Measurements from ENCODE around the gene UBE3B.

UBE3B gene

GRCh38 chr12:109558374-109559199, 81.2 kb downstream of the UBE3B start:
- H2AK5ac ChIP-seq (ENCODE audit: low read length, severe bottlenecking), result no peak overlapping the region
- no peak overlapping the region for H2BK120ac ChIP-seq (ENCODE audit: low read depth, low read length)
- peaks cover 16% of the 10 kb centered on the region for H3K4me1 ChIP-seq (ENCODE audit: control insufficient read depth, insufficient read depth, low read depth, low read length)
- peaks cover 7 to 22% of the 10 kb centered on the region in 2 experiments for H3K27me3 ChIP-seq (ENCODE audit: control insufficient read depth in 1 of 2, insufficient read depth in 1 of 2, low read length in 2 of 2)
- no peak overlapping the region for H2BK12ac ChIP-seq (ENCODE audit: low read length in 2 of 2)
- no peak overlapping the region for H3K9ac ChIP-seq (ENCODE audit: low read length)
- H3K23ac ChIP-seq (ENCODE audit: low read length in 2 of 2), result no peak overlapping the region
- no peak overlapping the region for H2AFZ ChIP-seq (ENCODE audit: low read depth, low read length)
- 95% methylated on average over 25 of the region's 25 CpGs for WGBS
- no peak overlapping the region for H4K8ac ChIP-seq (ENCODE audit: low read length)
- no peak overlapping the region for H4K91ac ChIP-seq (ENCODE audit: low read length)
- no peak overlapping the region for H3K18ac ChIP-seq (ENCODE audit: low read depth in 1 of 2, low read length in 2 of 2)
- no peaks in the 10 kb centered on the region for H3K79me1 ChIP-seq (replicated peaks; ENCODE audit: low read length, poor library complexity, severe bottlenecking)
- H3K4me2 ChIP-seq (ENCODE audit: low read length, poor library complexity, severe bottlenecking), result no peak overlapping the region
- no peak overlapping the region for H2BK15ac ChIP-seq (ENCODE audit: low read depth, poor library complexity, severe bottlenecking)
- H3K4me3 ChIP-seq (ENCODE audit: insufficient read depth in 1 of 2, low read depth in 1 of 2, low read length in 2 of 2), result no peak overlapping the region
- H3K4ac ChIP-seq (ENCODE audit: low read depth in 1 of 2, low read length in 2 of 2), result no peak overlapping the region
- H3K36me3 ChIP-seq (ENCODE audit: control insufficient read depth in 1 of 2, insufficient read depth in 2 of 2, low read depth in 1 of 2, low read length in 2 of 2), result peaks cover 20 to 27% of the 10 kb centered on the region in 2 experiments
- H3K27ac ChIP-seq (ENCODE audit: low read length, poor library complexity, severe bottlenecking), result no peak overlapping the region
- H2BK5ac ChIP-seq (ENCODE audit: low read depth, low read length, poor library complexity, severe bottlenecking), result no peak overlapping the region
- no peak overlapping the region for H3K14ac ChIP-seq (ENCODE audit: low read length in 2 of 2)
- H3K9me3 ChIP-seq (ENCODE audit: control insufficient read depth, low read length), result no peaks in the 10 kb centered on the region
- no peak for DNase-seq

GRCh38 chr12:109559200-109559505, 81.7 kb downstream of the UBE3B start:
- H3K4me1 ChIP-seq (ENCODE audit: control insufficient read depth, insufficient read depth, low read depth, low read length), result peaks cover 16% of the 10 kb centered on the region
- H2AFZ ChIP-seq (ENCODE audit: low read depth, low read length), result no peak overlapping the region
- H3K4ac ChIP-seq (ENCODE audit: low read depth in 1 of 2, low read length in 2 of 2), result no peak overlapping the region
- no peak overlapping the region for H3K27ac ChIP-seq (ENCODE audit: low read length, poor library complexity, severe bottlenecking)
- H3K4me3 ChIP-seq (ENCODE audit: insufficient read depth in 1 of 2, low read depth in 1 of 2, low read length in 2 of 2), result no peak overlapping the region
- no peak overlapping the region for H3K4me2 ChIP-seq (ENCODE audit: low read length, poor library complexity, severe bottlenecking)
- no peak overlapping the region for H2BK5ac ChIP-seq (ENCODE audit: low read depth, low read length, poor library complexity, severe bottlenecking)
- no peak overlapping the region for H3K9ac ChIP-seq (ENCODE audit: low read length)
- no peak for DNase-seq
- H3K27me3 ChIP-seq (ENCODE audit: control insufficient read depth in 1 of 2, insufficient read depth in 1 of 2, low read length in 2 of 2), result peaks cover 4 to 16% of the 10 kb centered on the region in 2 experiments
- no peak overlapping the region for H2BK120ac ChIP-seq (ENCODE audit: low read depth, low read length)
- H3K18ac ChIP-seq (ENCODE audit: low read depth in 1 of 2, low read length in 2 of 2), result no peak overlapping the region
- H3K36me3 ChIP-seq (ENCODE audit: control insufficient read depth in 1 of 2, insufficient read depth in 2 of 2, low read depth in 1 of 2, low read length in 2 of 2), result peaks cover 20 to 32% of the 10 kb centered on the region in 2 experiments
- H4K8ac ChIP-seq (ENCODE audit: low read length), result no peak overlapping the region
- H2AK5ac ChIP-seq (ENCODE audit: low read length, severe bottlenecking), result no peak overlapping the region
- no peak overlapping the region for H2BK12ac ChIP-seq (ENCODE audit: low read length in 2 of 2)
- no peaks in the 10 kb centered on the region for H3K79me1 ChIP-seq (replicated peaks; ENCODE audit: low read length, poor library complexity, severe bottlenecking)
- H3K9me3 ChIP-seq (ENCODE audit: control insufficient read depth, low read length), result no peaks in the 10 kb centered on the region
- H2BK15ac ChIP-seq (ENCODE audit: low read depth, poor library complexity, severe bottlenecking), result no peak overlapping the region
- WGBS, result 99% methylated on average over 6 of the region's 6 CpGs
- H4K91ac ChIP-seq (ENCODE audit: low read length), result no peak overlapping the region
- no peak overlapping the region for H3K23ac ChIP-seq (ENCODE audit: low read length in 2 of 2)
- peak overlapping the region in 1 of 2 experiments; percentile 2 for H3K14ac ChIP-seq (ENCODE audit: low read length in 2 of 2)

- no peak overlapping the region for H2BK15ac ChIP-seq (ENCODE audit: low read depth, poor library complexity, severe bottlenecking)
- no peak overlapping the region for H3K27ac ChIP-seq (ENCODE audit: low read length, poor library complexity, severe bottlenecking)
- H3K79me1 ChIP-seq (replicated peaks; ENCODE audit: low read length, poor library complexity, severe bottlenecking), result no peaks in the 10 kb centered on the region
- no peaks in the 10 kb centered on the region for H3K9me3 ChIP-seq (ENCODE audit: control insufficient read depth, low read length)
- H3K4me3 ChIP-seq (ENCODE audit: insufficient read depth in 1 of 2, low read depth in 1 of 2, low read length in 2 of 2), result no peak overlapping the region
- peaks cover 2 to 12% of the 10 kb centered on the region in 2 experiments for H3K27me3 ChIP-seq (ENCODE audit: control insufficient read depth in 1 of 2, insufficient read depth in 1 of 2, low read length in 2 of 2)
- H2BK12ac ChIP-seq (ENCODE audit: low read length in 2 of 2), result no peak overlapping the region
- H4K91ac ChIP-seq (ENCODE audit: low read length), result no peak overlapping the region
- no peak overlapping the region for H2BK5ac ChIP-seq (ENCODE audit: low read depth, low read length, poor library complexity, severe bottlenecking)
- no peak overlapping the region for H3K4me2 ChIP-seq (ENCODE audit: low read length, poor library complexity, severe bottlenecking)
- H3K4ac ChIP-seq (ENCODE audit: low read depth in 1 of 2, low read length in 2 of 2), result no peak overlapping the region
- H4K8ac ChIP-seq (ENCODE audit: low read length), result no peak overlapping the region
- over 99% methylated on average over 10 of the region's 10 CpGs for WGBS
- peaks cover 16% of the 10 kb centered on the region for H3K4me1 ChIP-seq (ENCODE audit: control insufficient read depth, insufficient read depth, low read depth, low read length)
- no peak overlapping the region for H2BK120ac ChIP-seq (ENCODE audit: low read depth, low read length)
- no peak overlapping the region for H2AFZ ChIP-seq (ENCODE audit: low read depth, low read length)
- H3K36me3 ChIP-seq (ENCODE audit: control insufficient read depth in 1 of 2, insufficient read depth in 2 of 2, low read depth in 1 of 2, low read length in 2 of 2), result peaks cover 22 to 32% of the 10 kb centered on the region in 2 experiments
- no peak overlapping the region for H3K14ac ChIP-seq (ENCODE audit: low read length in 2 of 2)
- no peak overlapping the region for H2AK5ac ChIP-seq (ENCODE audit: low read length, severe bottlenecking)
- DNase-seq, result no peak
- no peak overlapping the region for H3K18ac ChIP-seq (ENCODE audit: low read depth in 1 of 2, low read length in 2 of 2)
- no peak overlapping the region for H3K23ac ChIP-seq (ENCODE audit: low read length in 2 of 2)
- no peak overlapping the region for H3K9ac ChIP-seq (ENCODE audit: low read length)
These were observed 82.2 kb downstream of the UBE3B start for GRCh38 chr12:109559601-109560000.

- no peak overlapping the region for H3K27ac ChIP-seq (ENCODE audit: low read length, poor library complexity, severe bottlenecking)
- DNase-seq, result no peak
- H3K4me1 ChIP-seq (ENCODE audit: control insufficient read depth, insufficient read depth, low read depth, low read length), result peaks cover 16% of the 10 kb centered on the region
- no peaks in the 10 kb centered on the region for H3K9me3 ChIP-seq (ENCODE audit: control insufficient read depth, low read length)
- H2BK12ac ChIP-seq (ENCODE audit: low read length in 2 of 2), result no peak overlapping the region
- H3K4me3 ChIP-seq (ENCODE audit: insufficient read depth in 1 of 2, low read depth in 1 of 2, low read length in 2 of 2), result no peak overlapping the region
- no peak overlapping the region for H2AK5ac ChIP-seq (ENCODE audit: low read length, severe bottlenecking)
- no peak overlapping the region for H3K18ac ChIP-seq (ENCODE audit: low read depth in 1 of 2, low read length in 2 of 2)
- no peak overlapping the region for H2BK5ac ChIP-seq (ENCODE audit: low read depth, low read length, poor library complexity, severe bottlenecking)
- H4K91ac ChIP-seq (ENCODE audit: low read length), result no peak overlapping the region
- H3K79me1 ChIP-seq (replicated peaks; ENCODE audit: low read length, poor library complexity, severe bottlenecking), result no peaks in the 10 kb centered on the region
- no peak overlapping the region for H3K14ac ChIP-seq (ENCODE audit: low read length in 2 of 2)
- no peak overlapping the region for H2BK120ac ChIP-seq (ENCODE audit: low read depth, low read length)
- no peak overlapping the region for H3K4ac ChIP-seq (ENCODE audit: low read depth in 1 of 2, low read length in 2 of 2)
- peaks cover 0 to under 1% of the 10 kb centered on the region in 2 experiments for H3K27me3 ChIP-seq (ENCODE audit: control insufficient read depth in 1 of 2, insufficient read depth in 1 of 2, low read length in 2 of 2)
- H2AFZ ChIP-seq (ENCODE audit: low read depth, low read length), result no peak overlapping the region
- no peak overlapping the region for H3K23ac ChIP-seq (ENCODE audit: low read length in 2 of 2)
- H4K8ac ChIP-seq (ENCODE audit: low read length), result no peak overlapping the region
- H3K36me3 ChIP-seq (ENCODE audit: control insufficient read depth in 1 of 2, insufficient read depth in 2 of 2, low read depth in 1 of 2, low read length in 2 of 2), result peaks cover 29 to 39% of the 10 kb centered on the region in 2 experiments
- no peak overlapping the region for H3K9ac ChIP-seq (ENCODE audit: low read length)
- 95% methylated on average over 30 of the region's 30 CpGs for WGBS
- no peak overlapping the region for H3K4me2 ChIP-seq (ENCODE audit: low read length, poor library complexity, severe bottlenecking)
- no peak overlapping the region for H2BK15ac ChIP-seq (ENCODE audit: low read depth, poor library complexity, severe bottlenecking)
These were observed 83.7 kb downstream of the UBE3B start for GRCh38 chr12:109560867-109561710.

All from mesenchymal stem cell (in vitro differentiated cells and primary cell).